Breast epithelium (tissue), 3 donors: ENCODE measurements around the gene SPTLC2.

Experiments
- POLR2A ChIP-seq: fragments of 450-650 bp; IDR thresholded peaks from one replicate; pipeline ENCODE4 v1.6.1; 2016; ENCODE audit warnings: antibody characterized with exemption, mild to moderate bottlenecking, moderate library complexity
- POLR2AphosphoS5 ChIP-seq, 3 donors: sonication (generic); formaldehyde crosslinking; IDR thresholded peaks; one replicate each; pipeline ENCODE4 v1.6.1; 2017; ENCODE audit warnings: antibody characterized with exemption in 3 of 3
- TF ChIP-seq, protein P1 (sequence below), 3 donors: fragments of 450-650 bp; IDR thresholded peaks; one replicate each; pipeline ENCODE4 v1.5.1; 2016 to 2017; ENCODE audit warnings: antibody characterized with exemption in 3 of 3, mild to moderate bottlenecking in 3 of 3, moderate library complexity in 3 of 3

DNA sequence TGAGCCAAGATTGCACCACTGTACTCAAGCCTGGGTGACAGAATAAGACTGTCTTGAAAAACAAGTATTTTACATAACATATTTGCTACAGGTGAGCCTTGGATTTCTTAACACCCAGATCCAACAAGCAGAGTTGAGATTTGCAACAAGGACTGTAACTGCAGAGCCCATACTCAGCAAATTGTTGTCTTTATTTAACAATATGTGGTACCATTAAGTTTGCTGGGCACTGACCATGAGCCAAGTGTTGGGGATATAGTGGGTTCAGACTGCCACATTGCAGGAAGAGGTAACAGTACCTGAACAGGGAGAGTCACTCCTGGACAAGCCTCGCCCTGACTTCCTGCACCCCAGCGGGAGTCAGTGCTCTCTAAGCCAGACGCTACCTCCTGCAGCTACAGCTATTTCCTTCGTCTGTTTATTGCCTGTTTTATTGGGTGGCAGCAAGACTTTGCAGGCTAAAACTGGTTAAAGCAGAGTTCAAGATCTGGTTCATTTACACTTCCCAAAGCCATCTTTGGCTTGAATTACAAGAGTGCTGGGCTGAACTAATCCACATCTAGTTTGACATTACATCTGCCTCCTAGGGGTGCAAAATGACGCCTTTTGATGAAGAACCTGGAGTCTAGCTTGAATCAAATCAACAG, 146.1 kb downstream of the SPTLC2 start:
- TF ChIP-seq, protein P1, sequence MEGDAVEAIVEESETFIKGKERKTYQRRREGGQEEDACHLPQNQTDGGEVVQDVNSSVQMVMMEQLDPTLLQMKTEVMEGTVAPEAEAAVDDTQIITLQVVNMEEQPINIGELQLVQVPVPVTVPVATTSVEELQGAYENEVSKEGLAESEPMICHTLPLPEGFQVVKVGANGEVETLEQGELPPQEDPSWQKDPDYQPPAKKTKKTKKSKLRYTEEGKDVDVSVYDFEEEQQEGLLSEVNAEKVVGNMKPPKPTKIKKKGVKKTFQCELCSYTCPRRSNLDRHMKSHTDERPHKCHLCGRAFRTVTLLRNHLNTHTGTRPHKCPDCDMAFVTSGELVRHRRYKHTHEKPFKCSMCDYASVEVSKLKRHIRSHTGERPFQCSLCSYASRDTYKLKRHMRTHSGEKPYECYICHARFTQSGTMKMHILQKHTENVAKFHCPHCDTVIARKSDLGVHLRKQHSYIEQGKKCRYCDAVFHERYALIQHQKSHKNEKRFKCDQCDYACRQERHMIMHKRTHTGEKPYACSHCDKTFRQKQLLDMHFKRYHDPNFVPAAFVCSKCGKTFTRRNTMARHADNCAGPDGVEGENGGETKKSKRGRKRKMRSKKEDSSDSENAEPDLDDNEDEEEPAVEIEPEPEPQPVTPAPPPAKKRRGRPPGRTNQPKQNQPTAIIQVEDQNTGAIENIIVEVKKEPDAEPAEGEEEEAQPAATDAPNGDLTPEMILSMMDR (IDR thresholded peaks at IDR 0.05) = no peak
- TF ChIP-seq POLR2AphosphoS5 (IDR thresholded peaks at IDR 0.05) = no peak
- no peak for TF ChIP-seq POLR2A
